Measurements from ENCODE around the gene DYNC2LI1.

The DYNC2LI1 gene

GRCh38 chr2:43831543-43832294 is 57.9 kb downstream of the DYNC2LI1 start:
- POLR2A ChIA-PET: no interaction called here
- CTCF ChIA-PET: no interaction called here
- H3K4me3 ChIP-seq (ENCODE audit: low read depth, low read length): peak overlapping the region; percentile 18; the same call in 1 of the 2 replicates
- DNase-seq (ENCODE audit: low read depth, low spot score): no peak
- TF ChIP-seq, protein P1, sequence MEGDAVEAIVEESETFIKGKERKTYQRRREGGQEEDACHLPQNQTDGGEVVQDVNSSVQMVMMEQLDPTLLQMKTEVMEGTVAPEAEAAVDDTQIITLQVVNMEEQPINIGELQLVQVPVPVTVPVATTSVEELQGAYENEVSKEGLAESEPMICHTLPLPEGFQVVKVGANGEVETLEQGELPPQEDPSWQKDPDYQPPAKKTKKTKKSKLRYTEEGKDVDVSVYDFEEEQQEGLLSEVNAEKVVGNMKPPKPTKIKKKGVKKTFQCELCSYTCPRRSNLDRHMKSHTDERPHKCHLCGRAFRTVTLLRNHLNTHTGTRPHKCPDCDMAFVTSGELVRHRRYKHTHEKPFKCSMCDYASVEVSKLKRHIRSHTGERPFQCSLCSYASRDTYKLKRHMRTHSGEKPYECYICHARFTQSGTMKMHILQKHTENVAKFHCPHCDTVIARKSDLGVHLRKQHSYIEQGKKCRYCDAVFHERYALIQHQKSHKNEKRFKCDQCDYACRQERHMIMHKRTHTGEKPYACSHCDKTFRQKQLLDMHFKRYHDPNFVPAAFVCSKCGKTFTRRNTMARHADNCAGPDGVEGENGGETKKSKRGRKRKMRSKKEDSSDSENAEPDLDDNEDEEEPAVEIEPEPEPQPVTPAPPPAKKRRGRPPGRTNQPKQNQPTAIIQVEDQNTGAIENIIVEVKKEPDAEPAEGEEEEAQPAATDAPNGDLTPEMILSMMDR (IDR thresholded peaks at IDR 0.05; ENCODE audit: insufficient read depth, low read length, missing control alignments): no peak

- CTCF ChIA-PET: no interaction called here
- POLR2A ChIA-PET: no interaction called here
- no peak for DNase-seq (ENCODE audit: low read depth, low spot score)
- TF ChIP-seq, protein P1 (IDR thresholded peaks at IDR 0.05; ENCODE audit: insufficient read depth, low read length, missing control alignments): no peak
- no peak overlapping the region for H3K4me3 ChIP-seq (ENCODE audit: low read depth, low read length)
These were observed 58.6 kb downstream of the DYNC2LI1 start for GRCh38 chr2:43832457-43832856.

DNA sequence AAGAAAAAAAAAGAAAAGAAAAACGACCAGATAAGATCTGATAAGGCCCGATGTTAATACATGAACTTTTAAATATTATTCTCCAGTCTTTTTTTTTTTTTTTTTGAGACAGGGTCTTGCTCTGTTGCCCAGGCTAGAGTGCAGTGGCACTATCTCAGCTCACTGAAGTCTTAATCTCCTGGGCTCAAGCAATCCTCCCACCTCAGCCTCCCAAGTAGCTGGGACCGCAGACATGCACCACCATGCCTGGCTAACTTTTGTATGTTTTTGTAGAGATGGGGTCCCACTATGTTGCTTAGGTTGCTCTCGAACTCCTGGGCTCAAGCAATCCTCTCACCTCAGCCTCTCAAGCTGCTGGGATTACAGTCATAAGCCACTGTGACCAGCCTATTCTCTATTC is 63.2 kb downstream of the DYNC2LI1 start:
- no peak for DNase-seq (ENCODE audit: low read depth, low spot score)
- TF ChIP-seq, protein P1 (IDR thresholded peaks at IDR 0.05; ENCODE audit: insufficient read depth, low read length, missing control alignments): no peak
- CTCF ChIA-PET: no interaction called here
- no peak overlapping the region for H3K4me3 ChIP-seq (ENCODE audit: low read depth, low read length)
- POLR2A ChIA-PET: no interaction called here

DNA sequence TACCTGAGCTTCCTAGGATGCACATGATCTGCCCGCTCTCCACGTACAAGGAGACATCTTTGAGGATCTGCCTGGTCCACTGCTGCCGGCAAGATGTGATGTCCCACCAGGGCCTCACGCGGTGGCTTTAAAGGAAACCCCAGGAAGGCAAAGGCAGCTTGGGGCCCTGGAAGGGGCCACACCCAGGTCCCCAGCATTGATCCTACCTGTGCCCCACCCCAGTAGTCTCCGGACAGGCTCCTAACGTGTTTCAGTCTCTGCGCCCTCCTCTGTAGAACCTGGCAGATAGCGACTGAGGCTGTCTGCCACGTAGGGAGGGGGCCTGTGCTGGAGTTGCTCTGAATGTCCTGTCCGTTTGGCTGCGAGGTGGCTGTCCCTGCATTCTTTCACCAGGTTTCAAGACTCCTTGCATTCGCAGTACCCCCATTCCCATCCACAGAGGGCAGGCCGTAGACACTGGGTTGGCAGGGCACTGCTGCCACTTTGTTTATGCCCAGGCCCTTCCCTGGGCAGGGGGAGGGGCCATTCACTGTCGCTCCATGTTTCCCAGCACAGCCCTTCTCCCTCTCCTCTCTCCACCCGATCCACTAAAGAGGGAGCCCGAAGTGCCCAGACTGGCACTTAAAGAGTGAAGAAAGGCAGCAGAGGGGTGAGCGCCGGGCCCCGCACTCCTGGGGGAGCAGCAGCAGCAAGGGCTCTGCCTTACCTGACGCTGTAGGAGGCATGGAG is 64.2 kb downstream of the DYNC2LI1 start:
- TF ChIP-seq, protein P1 (IDR thresholded peaks at IDR 0.05; ENCODE audit: insufficient read depth, low read length, missing control alignments): no peak
- no peak for DNase-seq (ENCODE audit: low read depth, low spot score)
- ChIA-PET POLR2A (no interaction called here), CTCF (no interaction called here)
- H3K4me3 ChIP-seq (ENCODE audit: low read depth, low read length): no peak overlapping the region

DNA sequence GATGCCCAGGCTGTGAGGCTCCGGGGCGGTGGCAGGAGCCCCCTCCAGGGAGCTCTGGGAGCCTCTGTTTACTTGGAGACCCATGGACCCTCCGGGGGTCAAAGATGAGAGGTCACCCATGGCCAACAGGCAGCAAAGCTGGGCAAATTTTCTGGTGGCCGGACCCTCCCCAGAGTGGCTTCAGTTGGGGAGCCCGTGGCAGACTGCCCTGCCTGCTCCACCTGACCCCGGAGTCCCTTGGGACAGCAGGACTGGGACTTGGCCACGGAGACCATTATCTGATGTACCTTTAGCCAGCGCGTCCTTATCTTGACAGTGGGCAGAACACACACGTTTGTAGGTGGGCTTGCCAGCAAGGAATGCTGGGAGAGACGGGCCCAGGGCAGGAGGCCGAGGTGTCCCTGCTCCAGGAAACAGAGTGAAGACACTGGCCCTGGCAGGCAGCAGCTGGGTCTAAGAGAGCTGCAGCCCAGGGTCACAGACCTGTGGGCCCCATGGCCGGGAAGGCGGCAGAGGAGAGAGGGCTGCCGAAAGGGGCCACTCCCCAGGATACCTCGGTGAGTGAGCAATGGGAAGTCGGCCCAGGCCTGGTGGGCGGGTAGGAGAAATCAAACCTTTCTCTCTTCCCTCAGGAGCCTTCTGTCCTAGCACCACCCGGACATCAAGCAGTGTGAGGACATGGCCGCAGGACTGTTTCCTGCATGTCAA is 64.9 kb downstream of the DYNC2LI1 start, which contains the start of the genes ABCG5 and ABCG8:
Gene ABCG5, minus strand, starts transcription at position 280 of the 708 bp plus-strand sequence. Its CDS starts 160 bp downstream, at position 120.
Gene ABCG8, plus strand, starts transcription at position 412 of the 708 bp plus-strand sequence. Its CDS starts 83 bp downstream, at position 495.
- no peak within 1 kb of the TSS for H3K4me3 ChIP-seq (ENCODE audit: low read depth, low read length)
- POLR2A ChIA-PET: no interaction called here
- CTCF ChIA-PET: no interaction called here
- DNase-seq (ENCODE audit: low read depth, low spot score): no peak
- TF ChIP-seq, protein P1 (IDR thresholded peaks at IDR 0.05; ENCODE audit: insufficient read depth, low read length, missing control alignments): no peak

Measured in AG04449 (cell line).